Astrocyte (in vitro differentiated cells and primary cell): ENCODE data around the gene ROPN1.

Experiments
- CTCF ChIP-seq: IDR thresholded peaks from 2 replicates; pipeline ENCODE4 v1.5.1; 2011; ENCODE audit warnings: low read depth, mild to moderate bottlenecking, inconsistent platforms, low read length, moderate library complexity; ENCODE audit not compliant: insufficient read depth
- EZH2 ChIP-seq: IDR thresholded peaks from 2 replicates; pipeline ENCODE4 v1.6.1; 2012; ENCODE audit warnings: mild to moderate bottlenecking, low read length, inconsistent platforms; ENCODE audit not compliant: insufficient read depth

GRCh38 chr3:123980539-123980938 lies 11.4 kb downstream of the ROPN1 start:
- TF ChIP-seq CTCF (no peak), EZH2 (no peak)
